Central memory CD4-positive, alpha-beta T cell (primary cell): Measurements from ENCODE around the gene ADCY1.

ENCODE experiments used
- DNase-seq: peaks from one replicate; pipeline ENCODE4 v3.0.0; 2022

The ADCY1 gene

GRCh38 chr7:45578022-45578421 lies 3.9 kb downstream of the ADCY1 start:
- DNase-seq: no peak

DNA sequence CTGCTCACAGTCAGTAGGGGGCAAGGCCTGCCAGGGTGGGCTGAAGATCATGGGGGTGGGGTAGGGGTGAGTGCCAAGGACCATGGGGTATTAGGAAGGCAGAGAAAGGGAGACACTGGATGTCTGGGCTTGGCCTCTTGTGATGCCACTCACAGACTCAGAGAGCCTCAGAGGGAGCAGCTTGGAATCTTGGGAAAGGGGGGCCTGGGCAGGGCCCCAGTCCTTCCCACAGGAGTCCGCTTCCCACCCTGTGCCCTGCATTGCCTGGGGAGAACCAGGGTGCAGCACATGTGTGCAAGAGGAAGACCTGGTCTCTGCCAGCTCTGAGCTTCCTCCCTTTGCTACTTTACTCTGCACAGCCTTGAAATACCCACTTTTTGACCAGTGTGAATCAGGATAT lies 4.3 kb downstream of the ADCY1 start:
- no peak for DNase-seq

- DNase-seq: no peak
Measured at GRCh38 chr7:45579391-45579801, 5.2 kb downstream of the ADCY1 start.

DNA sequence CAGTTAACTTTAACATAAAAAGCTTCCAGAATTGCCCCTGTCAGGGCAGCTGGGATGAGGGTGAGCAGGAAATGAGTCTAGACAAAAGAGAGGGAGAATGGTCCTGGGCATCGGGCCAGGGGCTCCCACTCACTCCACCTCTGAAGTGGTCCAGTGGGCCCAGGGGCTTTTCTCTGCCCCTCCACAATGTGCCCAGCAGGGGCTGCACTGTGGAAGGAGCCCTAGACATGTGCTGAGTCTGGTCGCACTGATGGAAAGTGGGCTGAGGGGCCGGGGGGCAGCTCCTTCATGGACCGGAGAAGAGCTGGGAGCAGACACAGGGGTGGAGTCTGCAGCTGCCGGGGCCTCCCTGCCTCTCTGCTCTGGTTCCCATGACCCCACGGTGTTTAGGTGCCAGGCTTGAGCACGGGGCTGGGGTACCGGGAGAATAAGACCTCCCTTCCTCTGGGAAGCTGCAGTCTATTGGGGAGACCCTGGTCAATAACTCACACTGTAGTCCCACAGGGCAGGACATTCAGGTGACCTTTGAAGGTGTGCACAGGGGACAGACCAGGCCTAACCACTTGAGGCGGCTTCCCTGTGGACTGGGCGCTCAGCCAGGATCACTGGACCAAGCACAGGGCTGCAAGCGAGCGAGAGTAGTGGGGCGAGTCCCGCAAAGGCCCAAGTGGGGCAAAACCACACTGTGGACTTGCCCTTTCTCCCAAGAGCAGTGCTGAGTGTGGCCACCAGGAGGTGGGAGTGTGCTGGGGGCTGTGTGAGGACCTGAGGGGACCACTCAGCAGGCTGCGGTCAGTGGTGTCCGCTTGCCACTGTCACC lies 6.1 kb downstream of the ADCY1 start:
- DNase-seq: no peak

GRCh38 chr7:45581271-45581780 lies 7.2 kb downstream of the ADCY1 start:
- DNase-seq: no peak

GRCh38 chr7:45582136-45582749 lies 8.1 kb downstream of the ADCY1 start:
- DNase-seq: no peak

- no peak for DNase-seq
Measured at GRCh38 chr7:45582868-45583277, 8.7 kb downstream of the ADCY1 start.

DNA sequence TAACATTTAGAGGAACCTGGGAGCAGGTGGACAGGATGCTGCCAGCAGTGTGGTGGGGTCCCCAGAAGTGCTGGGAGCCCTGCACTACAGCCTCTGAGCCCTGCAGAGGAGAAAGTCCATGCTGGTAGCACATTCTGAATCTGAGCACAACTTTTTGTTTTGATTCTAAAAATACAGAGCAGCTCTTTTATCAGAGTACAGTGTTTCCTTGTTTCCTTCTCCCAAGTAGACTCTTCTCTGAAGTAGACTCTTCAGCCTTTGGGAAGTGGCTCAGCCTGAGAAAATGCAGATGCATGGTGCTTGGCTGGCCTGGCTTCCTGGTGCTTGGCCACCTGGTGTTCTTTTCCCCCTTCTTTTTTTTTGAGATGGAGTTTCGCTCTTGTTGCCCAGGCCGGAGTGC lies 9.1 kb downstream of the ADCY1 start:
- DNase-seq: no peak

DNA sequence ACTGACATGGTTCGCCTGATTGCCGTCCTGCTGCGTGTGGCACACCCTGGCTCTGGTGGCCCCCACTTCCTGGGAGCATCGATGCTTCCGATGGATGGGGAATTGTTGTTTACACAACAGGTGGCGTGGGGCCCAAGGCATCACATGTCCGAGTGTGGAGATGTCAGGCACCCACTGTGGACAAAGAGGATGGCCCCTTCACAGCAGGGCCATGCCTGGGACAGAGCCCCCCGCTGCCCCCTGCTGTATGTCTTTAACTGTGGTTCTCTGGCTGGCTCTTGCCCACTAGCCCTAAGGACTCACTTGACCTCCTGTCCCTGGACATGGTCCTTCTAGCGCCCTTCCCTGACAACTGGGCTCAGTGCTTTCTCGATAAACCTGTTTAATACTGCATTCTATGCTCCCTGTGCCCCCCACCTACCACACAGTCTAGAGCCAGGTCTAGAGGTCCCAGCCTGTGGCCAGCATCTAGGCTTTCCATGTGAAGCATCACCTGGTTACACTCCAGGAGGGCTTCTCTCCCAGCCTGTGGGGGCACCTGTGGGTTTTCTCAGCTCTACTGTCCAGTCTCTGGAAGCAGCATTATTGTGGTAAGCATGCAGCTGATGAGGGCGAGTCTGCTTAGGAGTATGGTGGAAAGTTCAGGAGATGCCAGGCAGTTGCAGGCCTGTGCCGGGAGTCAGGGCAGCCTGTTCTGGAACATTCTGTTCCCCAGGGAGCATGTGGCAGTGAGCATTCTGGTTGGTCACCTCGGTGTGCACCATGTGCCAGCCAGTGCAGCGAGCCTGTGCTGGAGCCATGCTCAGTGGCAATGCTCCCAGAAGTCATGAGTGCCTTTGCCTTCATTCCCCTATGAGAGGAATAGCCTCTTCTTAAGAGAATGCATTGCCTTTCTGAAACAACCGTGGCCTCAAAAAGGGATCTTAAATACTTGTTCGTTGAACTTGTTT lies 10.4 kb downstream of the ADCY1 start:
- no peak for DNase-seq

GRCh38 chr7:45585628-45586027 lies 11.5 kb downstream of the ADCY1 start:
- DNase-seq: no peak

DNA sequence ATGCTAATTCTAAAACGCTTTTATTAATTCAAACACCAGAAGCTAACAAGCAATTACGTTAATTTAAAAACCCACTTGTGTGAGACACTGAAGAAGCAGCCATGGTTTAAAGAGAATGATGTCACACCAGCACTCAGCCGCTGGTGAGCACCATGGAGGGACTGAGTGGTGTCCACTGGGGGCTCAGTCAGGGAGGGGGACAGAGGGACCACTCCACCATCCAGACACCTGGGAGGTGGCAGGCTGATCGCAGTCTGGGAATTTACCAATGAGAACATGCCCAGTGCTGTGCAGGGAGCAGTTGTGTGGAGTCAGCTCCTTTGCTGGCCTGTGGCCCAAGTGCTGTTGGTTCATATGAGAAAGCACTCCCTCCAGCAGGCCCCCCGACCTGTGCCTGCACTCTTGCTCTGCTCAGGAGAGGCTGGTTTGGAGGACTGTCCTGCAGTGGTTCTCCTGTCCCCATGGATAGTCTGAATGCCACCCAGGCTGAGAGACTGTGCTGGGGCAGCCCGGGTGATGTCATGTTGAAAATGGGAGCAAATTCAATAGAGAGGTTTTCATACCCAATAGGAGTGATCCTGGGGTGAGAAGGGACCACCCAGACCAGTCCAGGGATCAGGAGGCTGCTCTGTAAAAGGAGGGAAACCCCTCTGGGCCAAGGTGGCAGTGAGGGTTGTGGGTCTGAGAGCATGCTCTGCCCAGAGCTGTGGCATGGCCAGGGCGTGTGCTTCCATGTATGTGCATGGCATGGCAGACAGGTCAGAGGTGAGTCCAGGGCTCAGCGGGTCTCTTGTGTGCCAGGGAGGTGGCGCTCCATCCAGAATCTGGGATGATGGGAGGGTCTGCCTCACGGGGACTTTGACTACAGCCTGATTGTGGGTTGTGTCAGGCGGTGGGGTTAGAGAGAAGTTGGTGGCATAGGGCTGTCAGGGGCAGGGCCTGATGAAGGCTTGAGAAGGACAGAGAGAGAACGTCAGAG lies 12.7 kb downstream of the ADCY1 start:
- no peak for DNase-seq

- DNase-seq: no peak
Measured at GRCh38 chr7:45588466-45588865, 14.3 kb downstream of the ADCY1 start.

GRCh38 chr7:45589061-45589460 lies 14.9 kb downstream of the ADCY1 start:
- DNase-seq: no peak

DNA sequence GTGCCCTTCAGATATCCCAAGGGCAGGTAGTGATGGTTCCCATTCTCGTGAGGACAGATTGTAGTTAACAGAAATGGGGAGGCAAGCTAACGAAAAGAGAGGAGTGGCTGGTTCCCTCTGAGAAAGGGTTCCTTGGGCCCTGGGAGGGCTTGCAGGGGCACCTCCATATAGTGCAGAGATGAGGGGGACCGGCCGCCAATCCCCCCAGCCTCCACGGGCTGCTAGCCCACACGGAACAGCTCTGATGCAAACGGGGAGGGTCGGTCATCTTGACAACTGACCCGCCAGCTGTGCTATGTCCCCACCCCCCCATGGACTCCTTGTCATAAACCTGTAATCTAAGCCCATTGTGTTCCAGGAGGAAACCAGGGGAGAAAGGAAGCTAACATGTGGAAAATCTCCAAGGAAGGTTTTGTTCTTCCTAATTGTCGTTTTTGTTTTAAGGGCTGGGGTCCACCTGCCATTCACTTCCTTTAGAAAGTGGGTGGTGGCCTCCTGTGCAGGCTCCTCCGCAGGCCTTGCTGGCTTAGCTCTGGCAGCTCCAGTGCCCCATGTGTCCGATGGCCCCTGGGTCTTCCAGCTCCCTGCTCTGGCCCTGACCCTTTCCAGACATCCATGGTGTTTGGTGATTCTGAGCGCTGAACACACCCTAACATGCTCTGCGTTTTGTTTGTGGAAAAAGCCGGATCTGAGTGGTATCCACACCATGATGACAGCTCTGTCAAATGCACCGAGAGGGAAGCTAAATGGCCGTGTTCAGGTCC lies 15.9 kb downstream of the ADCY1 start:
- no peak for DNase-seq

- DNase-seq: no peak
Measured at GRCh38 chr7:45590679-45591057, 16.5 kb downstream of the ADCY1 start.

- no peak for DNase-seq
Measured at GRCh38 chr7:45591101-45591906, 17.1 kb downstream of the ADCY1 start.

- no peak for DNase-seq
Measured at GRCh38 chr7:45592230-45592991, 18.2 kb downstream of the ADCY1 start.

DNA sequence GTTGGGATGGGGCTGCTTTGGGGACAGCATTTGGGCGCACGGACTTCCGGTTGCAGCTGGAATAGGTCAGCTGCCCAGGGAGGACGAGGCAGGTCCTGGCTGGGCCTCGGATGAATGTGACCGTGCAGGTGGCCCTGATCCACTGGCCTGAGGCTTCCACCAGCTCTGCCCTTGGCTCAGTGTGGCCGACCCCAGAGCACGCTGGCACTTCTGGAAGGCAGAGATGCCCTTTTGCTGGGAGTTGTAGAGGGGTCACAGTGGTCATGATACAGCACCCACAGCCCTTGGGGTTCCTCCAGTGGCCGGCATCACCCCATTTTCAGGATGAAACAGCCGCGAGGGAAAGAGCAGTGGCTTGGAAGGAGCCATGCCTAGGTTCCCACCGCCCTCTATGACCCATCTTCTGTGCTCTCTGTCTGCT lies 19.0 kb downstream of the ADCY1 start:
- DNase-seq: no peak

DNA sequence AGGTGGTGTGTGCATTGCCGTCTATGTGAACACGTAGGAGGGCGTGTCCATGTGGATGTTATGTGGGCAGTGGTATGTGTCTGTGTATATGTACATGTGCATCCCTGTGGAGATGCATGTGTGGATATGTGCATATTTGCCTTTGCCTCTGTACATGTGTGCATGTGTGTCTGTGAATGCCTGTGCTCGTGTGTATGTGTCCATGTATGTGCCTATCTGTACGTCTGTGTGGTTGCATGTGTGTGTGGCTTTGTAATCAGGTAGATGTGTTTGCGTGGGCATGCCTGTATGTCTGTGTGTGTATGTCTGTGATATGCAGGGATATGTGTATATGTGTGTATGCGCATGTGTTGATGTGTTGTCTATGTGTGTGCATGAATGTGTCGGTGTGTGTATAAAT lies 19.7 kb downstream of the ADCY1 start:
- DNase-seq: no peak
